HG03354 (cell line): ENCODE data around the gene PCLAF.
"Not testable (repeated sequence)": the region's sequence is repeated elsewhere in the genome, so short reads cannot be mapped to it uniquely, and the experiment has no call there.

Experiments
- ATAC-seq: cut with Tn5 transposase; IDR thresholded peaks from one replicate; pipeline ENCODE4 v1.9.1; 2021; ENCODE audit warnings: mild to moderate bottlenecking; ENCODE audit not compliant: unreplicated experiment, poor library complexity, severe bottlenecking

Gene PCLAF

DNA sequence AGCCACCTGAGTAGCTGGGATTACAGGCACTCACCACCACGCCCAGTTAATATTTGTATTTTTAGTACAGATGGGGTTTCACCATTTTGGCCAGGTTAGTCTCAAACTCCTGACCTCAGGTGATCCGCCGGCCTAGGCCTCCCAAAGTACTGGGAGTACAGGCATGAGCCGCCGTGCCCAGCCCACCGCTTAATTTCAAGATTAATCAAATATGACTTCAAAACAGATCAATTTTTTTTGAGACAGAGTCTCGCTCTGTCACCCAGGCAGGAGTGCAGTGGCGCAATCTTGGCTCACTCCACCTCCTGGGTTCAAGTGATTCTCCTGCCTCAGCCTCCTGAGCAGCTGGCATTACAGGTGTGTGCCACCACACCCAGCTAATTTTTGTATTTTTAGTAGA, 9.9 kb downstream of the PCLAF start:
- not testable (repeated sequence) for ATAC-seq

DNA sequence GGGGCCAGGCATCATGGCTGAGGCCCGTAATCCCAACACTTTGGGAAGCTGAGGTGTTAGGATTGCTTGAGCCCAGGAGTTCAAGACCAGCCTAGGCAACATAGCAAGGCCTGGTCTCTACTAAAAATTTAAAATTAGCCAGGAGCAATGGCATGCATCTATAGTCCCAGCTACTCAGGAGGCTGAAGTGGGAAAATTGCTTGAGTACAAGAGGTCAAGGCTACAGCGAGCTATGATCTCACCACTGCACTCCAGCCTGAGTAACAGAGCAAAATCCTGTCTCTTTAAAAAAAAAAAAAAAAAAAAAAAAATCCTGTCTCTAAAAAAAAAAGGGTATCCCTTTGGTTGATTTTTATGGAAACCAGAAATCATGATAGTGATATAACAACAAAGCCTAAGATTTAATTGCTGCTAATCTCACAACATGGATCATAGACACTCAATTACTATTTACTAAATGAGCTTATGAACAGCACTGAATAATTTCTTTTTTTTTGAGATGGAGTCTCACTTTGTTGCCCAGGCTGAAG, 12.1 kb downstream of the PCLAF start:
- no peak for ATAC-seq

DNA sequence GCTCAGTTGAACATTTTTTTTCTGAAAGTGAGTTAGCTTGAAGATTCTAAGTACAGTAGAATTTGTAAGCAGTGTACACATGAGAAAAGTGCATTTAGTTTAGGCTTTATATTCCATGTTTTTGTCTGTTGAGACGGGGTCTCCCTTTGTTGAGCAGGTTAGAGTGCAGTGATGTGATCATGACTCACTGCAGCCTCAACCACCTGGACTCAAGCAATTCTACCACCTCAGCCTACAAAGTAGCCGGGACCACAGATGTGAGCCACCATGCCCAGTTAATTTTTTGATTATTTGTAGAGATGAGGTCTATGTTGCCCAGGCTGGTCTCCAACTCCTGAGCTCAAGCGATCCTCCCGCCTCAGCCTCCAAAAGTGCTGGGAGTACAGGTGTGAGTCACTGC, 20.0 kb downstream of the PCLAF start:
- no peak for ATAC-seq

DNA sequence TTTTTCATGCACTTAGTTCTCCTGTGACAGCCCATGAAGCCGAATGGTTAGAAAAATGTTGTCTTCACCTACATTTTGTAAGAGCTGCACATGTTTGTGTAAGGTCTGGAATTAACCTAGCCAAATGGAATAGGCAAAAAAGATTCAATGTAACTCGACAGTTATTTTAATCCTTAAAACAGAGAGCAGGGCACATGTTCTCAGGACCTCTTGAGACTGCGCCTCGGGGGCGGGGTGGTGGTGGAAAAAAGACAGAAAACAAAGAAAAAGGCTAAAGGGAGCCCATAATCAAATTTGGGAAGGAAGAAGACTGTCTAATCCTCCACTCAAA, 24.6 kb downstream of the PCLAF start:
- no peak for ATAC-seq

DNA sequence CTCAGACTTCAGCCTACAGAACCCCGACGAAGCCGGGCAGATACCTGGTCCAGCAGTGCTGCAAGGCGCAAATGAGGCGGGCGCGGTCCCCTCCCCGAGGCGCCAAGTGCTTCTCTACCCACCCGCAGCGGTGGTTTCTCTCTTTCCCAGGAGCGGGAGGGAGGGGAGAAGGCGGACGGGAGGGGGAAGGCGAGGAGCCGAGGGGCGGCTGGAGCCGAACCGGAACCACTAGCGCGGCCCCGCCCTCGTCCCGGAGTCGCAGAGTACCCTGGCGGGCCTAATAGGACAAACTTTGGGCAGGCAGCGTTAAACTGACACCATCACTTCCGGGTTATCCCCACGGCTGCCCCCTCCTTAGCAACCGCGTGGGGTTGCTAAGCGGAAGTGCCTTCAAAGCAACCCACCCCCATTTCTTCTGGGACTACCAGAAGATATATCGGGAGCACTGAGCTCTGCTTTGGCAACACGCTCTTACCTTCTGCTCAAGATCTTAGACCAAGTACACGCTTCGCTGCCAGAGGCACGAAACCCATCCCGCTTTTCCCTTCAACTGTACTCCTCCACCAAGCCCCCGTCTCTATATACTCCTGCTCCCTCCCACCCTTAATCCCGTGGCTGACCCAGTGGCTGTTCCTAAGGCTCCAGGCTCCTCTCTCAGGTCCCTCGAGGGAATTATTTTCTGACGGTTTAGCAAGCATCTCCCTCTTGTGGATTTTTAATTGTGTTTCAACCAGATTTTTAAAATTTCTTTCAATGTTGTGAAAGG, 25.1 kb downstream of the PCLAF start, which contains the start of gene CSNK1G1:
Gene CSNK1G1 (minus strand): TSS at position 230 of the 766 bp plus-strand sequence. CDS start 55,674 bp downstream, outside the sequence.
- ATAC-seq, result peak; percentile 98

DNA sequence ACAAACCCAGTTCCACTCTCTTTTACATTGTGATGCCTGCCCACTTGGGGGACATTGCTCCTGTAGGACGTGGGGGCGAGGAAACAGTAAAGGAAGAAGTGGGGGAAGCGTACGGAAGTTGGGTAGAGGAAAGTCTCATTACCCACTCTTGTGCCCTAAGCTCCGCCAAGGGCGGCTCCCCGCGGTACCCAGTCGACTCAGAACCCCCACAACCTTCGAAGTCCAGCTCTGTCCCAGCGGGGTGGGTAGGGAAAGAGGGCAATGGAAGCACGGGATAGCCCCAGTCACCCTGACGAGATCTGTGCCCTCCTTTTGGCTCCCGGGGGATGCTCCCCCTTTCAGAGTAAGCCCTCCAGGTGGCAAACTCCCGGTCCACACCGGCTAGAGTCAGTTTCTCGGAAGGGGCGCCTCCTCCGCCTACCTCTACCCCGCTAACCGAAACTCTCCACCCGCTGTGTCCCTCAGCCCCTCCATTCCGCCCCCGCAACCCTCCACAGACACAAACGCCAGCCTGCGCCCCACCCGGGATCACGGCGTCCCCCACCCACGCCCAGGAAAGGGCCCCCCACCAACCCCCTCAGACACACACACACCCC, 25.8 kb downstream of the PCLAF start:
- peak; percentile 26 for ATAC-seq

DNA sequence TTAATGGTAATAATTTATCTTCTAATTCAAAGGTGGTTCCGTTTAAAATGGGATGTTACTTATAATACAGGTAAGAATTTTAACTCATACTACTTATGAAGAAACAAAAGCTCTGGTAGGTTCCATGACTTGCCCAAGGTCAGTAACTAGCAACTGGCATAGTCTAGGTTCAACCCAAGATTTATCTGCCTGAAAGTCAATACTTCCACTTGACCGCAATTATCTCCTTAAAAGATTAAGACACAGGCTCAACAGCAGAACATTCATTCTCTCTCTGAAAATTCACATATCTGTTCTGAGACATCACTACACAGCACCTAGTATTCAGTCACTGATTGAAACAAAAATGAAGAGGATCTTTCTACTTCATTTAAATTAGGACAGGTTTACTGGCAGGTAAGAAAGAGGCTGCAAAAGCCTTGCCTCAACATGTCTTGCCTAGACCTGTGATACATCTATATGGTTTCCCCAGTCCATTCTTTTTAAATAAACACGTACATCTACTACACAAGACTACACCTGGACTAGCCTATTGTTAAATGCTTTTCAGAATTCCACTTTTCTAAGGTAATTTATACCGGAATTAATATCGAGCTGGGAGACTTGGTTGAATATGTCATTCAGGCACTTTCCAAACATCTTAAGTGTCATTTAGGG, 26.4 kb downstream of the PCLAF start:
- ATAC-seq, result no peak

DNA sequence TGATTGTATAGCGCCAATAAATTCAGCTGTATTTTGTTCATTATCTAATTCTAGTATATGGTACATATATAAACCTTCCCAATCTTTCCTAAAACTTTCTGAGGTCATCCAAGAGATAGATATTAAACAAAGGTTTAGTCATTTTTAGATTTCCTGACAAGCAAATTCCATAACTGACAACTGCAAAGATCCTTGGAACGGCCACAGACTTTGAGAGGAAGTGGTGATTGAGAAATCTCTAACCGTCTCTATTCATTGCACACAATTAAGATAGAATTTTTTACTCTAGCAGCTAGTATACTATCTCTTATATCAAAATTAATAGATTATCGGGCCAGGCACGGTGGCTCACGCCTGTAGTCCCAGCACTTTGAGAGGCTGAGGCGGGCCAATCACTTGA, 30.0 kb downstream of the PCLAF start:
- no peak for ATAC-seq

DNA sequence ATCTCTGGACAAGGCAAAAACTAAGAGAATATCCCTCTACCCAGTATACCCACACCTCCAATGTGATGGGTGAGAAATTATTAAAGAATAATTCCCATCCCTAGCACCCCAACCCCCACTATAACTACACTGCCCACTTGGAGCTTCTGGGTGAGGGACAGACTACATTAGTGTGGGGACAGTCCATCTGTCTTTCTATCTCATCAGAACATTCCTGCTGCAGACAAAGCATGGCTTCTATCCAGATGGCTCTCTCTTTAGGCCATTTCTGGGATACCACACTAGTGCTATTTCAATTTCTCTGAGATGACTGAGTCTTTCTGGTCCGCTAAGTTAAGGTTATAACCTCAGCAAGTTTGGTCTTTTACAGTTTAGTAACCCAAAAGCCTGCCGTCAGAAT, 31.9 kb downstream of the PCLAF start:
- ATAC-seq, result no peak

DNA sequence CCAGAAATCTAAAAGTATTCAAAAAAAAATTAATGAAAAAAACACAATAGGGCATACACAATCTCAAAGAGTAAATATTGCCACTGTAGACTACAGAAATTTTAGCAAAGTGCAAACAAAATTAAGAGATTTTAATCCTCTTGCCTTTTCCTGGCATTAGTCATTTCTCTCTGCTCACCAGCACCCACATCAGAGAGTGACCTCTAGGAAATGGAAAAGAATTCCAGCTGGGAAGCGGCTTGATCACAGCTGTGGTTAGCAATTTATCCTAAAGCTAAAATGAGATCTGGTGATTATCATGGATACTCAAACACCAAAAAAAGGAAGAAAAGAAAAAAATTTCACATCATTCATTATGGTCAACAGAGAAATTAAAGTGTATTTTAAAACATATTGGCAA, 32.8 kb downstream of the PCLAF start:
- ATAC-seq, result no peak

DNA sequence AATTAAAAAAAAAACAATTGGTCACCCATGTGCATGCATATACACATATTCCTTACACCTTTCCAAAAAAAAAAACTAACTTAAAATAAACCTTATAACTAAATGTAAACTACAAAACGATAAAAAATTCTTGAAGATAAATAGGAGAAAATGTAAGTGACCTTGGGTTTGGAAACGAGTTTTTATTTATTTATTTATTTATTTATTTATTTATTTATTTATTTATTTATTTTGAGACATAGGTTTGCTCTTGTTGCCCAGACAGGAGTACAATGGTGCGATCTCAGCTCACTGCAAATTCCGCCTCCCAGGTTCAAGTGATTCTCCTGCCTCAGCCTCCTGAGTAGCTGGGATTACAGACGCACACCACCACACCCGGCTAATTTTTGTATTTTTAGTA, 35.0 kb downstream of the PCLAF start:
- ATAC-seq, result not testable (repeated sequence)

DNA sequence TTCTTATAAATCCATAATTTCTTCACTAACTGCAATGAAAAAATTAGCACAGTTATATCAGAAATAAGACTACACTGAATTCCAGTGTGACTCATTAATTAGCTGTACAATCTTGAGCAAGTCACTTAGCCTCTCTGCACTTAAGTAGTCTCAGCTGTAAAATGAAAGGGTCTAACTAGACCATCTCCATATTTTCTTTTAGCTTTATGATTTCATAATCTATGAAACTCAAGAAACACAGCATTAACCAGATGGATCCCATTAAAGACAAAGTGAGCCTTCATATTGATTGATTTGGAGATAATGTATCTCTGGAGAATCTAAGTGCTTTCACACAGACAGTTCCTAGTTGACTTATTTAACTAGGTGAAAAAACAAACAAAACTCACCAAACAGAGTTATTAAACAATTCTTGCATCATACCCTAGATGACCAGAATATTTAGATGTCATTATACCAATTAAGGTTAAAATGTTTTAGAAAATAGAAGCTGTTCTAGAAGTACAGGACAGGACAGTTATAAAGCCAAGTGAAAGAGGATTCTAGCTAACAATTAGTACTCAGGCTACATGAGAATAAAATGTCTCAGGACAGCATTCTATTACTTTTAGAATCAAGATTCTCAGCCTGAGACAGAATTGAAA, 36.5 kb downstream of the PCLAF start:
- ATAC-seq, result no peak

DNA sequence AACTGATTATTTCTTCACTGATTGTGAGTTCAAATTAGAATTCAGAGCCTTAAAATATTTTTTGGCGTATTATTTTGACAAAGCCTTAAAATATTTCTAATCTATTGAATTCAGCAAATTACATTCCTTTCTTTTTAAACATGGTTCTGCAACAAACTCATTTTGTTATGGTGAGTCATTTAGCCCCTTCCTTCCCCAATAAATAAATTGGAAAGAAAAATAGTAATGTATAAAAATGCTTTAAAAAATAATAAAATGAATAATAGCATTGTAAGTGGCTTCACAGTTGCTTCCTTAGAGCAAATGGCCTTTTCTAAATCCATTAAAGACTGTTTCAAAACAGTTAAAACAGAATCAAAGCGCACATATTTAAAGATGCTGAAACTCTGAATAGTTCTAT, 37.4 kb downstream of the PCLAF start:
- no peak for ATAC-seq

DNA sequence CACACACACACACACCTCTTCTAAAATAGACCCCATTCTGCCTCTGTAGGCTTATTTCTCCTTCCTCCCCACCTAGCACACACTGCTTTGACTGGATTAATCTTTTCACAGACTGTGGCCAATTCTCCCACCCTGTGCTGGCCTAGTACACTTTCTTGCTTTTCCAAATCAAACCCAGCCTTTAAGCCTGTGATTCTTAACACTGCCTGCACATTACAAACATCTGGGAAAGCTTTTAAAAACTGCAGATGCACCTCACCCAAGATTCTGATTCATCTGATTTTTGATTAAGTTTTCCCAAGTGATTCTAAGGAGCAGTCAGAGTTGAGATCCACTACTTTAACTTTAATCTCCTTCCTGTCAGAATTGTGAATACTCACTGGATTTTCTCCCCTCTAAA, 38.0 kb downstream of the PCLAF start:
- ATAC-seq, result no peak

DNA sequence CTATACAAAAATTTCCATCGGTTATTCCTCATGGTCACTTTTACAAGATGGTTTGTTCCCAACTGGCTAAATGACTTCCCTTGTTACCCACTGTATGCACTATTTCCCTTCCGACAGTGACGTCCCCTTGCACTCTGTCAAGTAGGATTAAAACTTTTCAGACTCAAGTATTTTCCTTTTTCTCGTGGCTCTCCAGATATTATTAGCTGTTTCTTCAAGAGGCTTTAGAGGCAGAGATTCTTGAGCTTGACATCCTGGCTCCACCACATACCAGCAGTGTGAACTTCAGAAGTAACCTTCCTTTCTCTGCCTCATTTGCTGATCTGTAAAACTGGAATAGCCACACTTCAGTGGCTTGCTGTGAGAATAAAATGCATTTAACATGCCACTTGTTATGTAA, 39.3 kb downstream of the PCLAF start:
- ATAC-seq, result no peak

DNA sequence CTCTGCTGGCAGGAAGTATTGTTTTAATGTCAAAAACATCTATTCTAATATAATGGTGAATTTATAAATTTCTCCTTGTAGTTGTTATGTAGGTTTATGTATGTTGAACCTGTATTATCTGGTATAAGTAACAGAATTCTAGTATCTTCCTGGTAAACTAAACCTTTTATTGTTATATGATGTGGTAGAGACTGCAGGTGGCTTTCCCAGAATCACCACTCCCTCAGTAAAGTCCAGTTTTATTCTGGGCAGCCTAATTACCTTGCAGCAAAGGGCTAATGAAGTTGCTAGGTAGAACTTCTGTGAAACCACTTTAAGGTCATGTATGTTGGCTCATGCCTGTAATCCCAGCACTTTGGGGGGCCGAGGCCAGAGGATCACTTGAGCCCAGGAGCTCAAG, 40.9 kb downstream of the PCLAF start:
- no peak for ATAC-seq

DNA sequence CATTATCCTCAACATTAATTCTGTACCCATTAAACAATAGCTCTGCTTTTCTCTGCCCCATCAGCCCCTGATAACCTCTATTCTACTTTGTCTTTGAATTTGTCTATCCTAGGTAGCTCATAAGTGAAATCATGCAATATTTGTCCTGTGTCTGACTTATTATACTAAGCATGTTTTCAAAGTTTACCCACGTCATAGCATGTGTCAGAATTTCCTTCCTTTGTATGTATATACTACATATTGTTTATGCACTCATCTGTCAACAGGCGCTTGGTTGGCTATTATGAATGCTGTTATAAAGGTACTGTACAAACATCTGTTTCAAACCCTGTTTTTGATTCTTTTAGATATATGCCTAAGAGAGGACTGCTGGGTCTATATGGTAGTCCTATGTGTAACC, 43.5 kb downstream of the PCLAF start:
- no peak for ATAC-seq

DNA sequence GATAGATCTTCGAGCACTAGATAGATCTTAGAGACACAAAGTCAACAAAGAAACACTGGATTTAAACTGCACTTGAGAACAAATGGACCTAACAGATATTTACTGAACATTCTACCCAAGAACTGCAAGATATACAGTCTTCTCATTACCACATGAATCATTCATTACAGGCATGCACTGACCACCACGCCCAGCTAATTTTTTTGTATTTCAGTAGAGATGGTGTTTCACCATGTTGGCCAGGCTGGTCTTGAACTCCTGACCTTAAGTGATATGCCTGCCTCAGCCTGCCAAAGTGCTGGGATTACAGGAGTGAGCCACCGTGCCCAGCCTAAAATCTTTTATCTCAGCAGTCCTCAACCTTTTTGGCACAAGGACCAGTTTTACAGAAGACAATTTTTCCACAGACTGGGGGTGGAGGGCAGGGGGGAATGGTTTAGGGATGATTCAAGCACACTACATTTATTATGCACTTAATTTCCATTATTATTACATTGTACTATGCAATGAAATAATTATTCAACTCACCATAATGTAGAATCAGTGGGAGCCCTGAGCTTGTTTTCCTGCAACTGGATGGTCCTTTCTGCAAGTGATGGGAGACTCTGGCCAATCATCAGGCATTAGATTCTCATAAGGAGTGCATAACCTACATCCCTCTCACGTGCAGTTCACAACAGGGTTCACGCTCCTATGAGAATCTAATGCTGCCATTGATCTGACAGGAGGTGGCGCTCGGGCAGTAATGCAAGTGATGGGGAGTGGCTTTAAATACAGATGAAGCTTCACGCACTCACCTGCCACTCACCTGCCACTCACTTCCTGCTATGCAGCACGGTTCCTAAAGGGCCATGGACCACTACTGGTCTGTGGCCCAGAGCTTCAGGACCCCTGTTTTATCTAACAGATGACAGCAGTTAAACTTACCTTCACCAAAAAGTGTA, 47.0 kb downstream of the PCLAF start:
- ATAC-seq, result no peak

DNA sequence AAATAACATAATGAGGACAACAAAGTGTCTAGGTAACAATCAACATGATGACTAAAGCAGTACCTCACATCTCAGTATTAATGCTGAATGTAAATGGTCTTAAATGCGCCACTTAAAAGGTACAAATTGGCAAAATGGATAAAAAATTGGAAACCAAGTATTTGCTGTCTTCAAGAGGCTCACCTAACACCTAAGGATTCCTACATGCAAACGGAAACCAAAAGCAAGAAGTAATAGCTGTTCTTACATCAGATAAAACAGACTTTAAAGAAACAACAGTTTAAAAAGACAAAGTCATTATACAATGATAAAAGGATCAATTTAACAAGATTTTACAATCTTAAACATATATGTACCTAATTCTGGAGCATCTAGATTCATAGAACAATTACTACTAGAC, 47.7 kb downstream of the PCLAF start:
- no peak for ATAC-seq
